Measurements from ENCODE around the gene VPS8. TPM values are rescaled to one million over a fixed set of nuclear protein-coding genes. Genes with fewer than 3 reads are reported as not detected.

Gene VPS8
- polyA plus RNA-seq, 2 of the 4 experiments (the other 2 are of a cell fraction), result 10.3 to 30.1 TPM

- Histone ChIP-seq H3K9me3 (no peaks in the 10 kb centered on the region), H3K4me2 (no peak overlapping the region), H3K4me3 (no peak overlapping the region), H3K4me1 (no peaks in the 10 kb centered on the region), H3K27ac (no peak overlapping the region)
- WGBS (ENCODE audit: missing lambda C conversion rate), result 95% methylated on average over 7 of the region's 7 CpGs
- TF ChIP-seq PHF8 (IDR thresholded peaks at IDR 0.05; ENCODE audit: borderline replicate concordance, low read depth) (no peak), HMGXB4 (CRISPR knock-in tag; IDR thresholded peaks at IDR 0.05; ENCODE audit: borderline replicate concordance) (no peak), FOSB (CRISPR knock-in tag; IDR thresholded peaks at IDR 0.05) (no peak), EHMT2 (IDR thresholded peaks at IDR 0.05; ENCODE audit: low read depth) (no peak), MAZ (IDR thresholded peaks at IDR 0.05; ENCODE audit: borderline replicate concordance, low read depth, low read length) (no peak), TFCP2L1 (CRISPR knock-in tag; IDR thresholded peaks at IDR 0.05) (no peak), RARB (CRISPR knock-in tag; IDR thresholded peaks at IDR 0.05) (no peak), MAX (IDR thresholded peaks at IDR 0.05) (no peak), CHD2 (IDR thresholded peaks at IDR 0.05; ENCODE audit: low read length, partially characterized antibody) (no peak), CEBPB (IDR thresholded peaks at IDR 0.05) (no peak), HOXA7 (CRISPR knock-in tag; IDR thresholded peaks at IDR 0.05) (no peak), HEYL (CRISPR knock-in tag; IDR thresholded peaks at IDR 0.05) (no peak), FOXS1 (CRISPR knock-in tag; IDR thresholded peaks at IDR 0.05) (no peak), EP300 (IDR thresholded peaks at IDR 0.05) (no peak), RFX5 (IDR thresholded peaks at IDR 0.05) (no peak)
- TF ChIP-seq, protein P1, sequence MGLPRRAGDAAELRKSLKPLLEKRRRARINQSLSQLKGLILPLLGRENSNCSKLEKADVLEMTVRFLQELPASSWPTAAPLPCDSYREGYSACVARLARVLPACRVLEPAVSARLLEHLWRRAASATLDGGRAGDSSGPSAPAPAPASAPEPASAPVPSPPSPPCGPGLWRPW (IDR thresholded peaks at IDR 0.05), result no peak
- TF ChIP-seq, protein P2, sequence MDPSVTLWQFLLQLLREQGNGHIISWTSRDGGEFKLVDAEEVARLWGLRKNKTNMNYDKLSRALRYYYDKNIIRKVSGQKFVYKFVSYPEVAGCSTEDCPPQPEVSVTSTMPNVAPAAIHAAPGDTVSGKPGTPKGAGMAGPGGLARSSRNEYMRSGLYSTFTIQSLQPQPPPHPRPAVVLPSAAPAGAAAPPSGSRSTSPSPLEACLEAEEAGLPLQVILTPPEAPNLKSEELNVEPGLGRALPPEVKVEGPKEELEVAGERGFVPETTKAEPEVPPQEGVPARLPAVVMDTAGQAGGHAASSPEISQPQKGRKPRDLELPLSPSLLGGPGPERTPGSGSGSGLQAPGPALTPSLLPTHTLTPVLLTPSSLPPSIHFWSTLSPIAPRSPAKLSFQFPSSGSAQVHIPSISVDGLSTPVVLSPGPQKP (IDR thresholded peaks at IDR 0.05; ENCODE audit: low read depth, low read length), result no peak
- TF ChIP-seq, protein P3, sequence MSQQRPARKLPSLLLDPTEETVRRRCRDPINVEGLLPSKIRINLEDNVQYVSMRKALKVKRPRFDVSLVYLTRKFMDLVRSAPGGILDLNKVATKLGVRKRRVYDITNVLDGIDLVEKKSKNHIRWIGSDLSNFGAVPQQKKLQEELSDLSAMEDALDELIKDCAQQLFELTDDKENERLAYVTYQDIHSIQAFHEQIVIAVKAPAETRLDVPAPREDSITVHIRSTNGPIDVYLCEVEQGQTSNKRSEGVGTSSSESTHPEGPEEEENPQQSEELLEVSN (IDR thresholded peaks at IDR 0.05; ENCODE audit: borderline replicate concordance, low read depth), result no peak
- ATAC-seq (no peak), DNase-seq (ENCODE audit: low read depth in 1 of 2, low spot score in 1 of 2) (no peak), FAIRE-seq (no peak)
- CTCF ChIA-PET, result no interaction called here
- POLR2A ChIA-PET, result no interaction called here
Measured at GRCh38 chr3:184924547-184924946, 112.6 kb downstream of the VPS8 start.

GRCh38 chr3:184927796-184928315 is 115.9 kb downstream of the VPS8 start:
- Histone ChIP-seq H3K4me1 (no peaks in the 10 kb centered on the region), H3K4me3 (no peak overlapping the region), H3K27ac (no peak overlapping the region), H3K9me3 (no peaks in the 10 kb centered on the region), H3K4me2 (no peak overlapping the region)
- ATAC-seq (no peak), FAIRE-seq (no peak), DNase-seq (ENCODE audit: low read depth in 1 of 2, low spot score in 1 of 2) (no peak)
- 93% methylated on average over 6 of the region's 6 CpGs for WGBS (ENCODE audit: missing lambda C conversion rate)
- CTCF ChIA-PET, result interaction anchor here (0.6 kb wide), 1 partner anchor 215 kb away, joined by 4 read pairs; no protein-coding TSS in a partner anchor
- POLR2A ChIA-PET, result interaction anchor here (0.6 kb wide), 1 partner anchor 37 kb away, joined by 3 read pairs; no protein-coding TSS in a partner anchor
- TF ChIP-seq CBX8 (IDR thresholded peaks at IDR 0.05) (no peak), MYC (IDR thresholded peaks at IDR 0.05; ENCODE audit: borderline replicate concordance, low read length) (no peak), POLR2AphosphoS2 (conservative IDR thresholded peaks at IDR 0.05; ENCODE audit: low read length) (no peak), RARB (CRISPR knock-in tag; IDR thresholded peaks at IDR 0.05) (no peak), CBX2 (IDR thresholded peaks at IDR 0.05; ENCODE audit: borderline replicate concordance, low read depth) (no peak), TFCP2L1 (CRISPR knock-in tag; IDR thresholded peaks at IDR 0.05) (no peak), ZFP36 (IDR thresholded peaks at IDR 0.05; ENCODE audit: borderline replicate concordance, partially characterized antibody) (no peak), JUN (IDR thresholded peaks at IDR 0.05) (no peak), ZNF302 (CRISPR knock-in tag; IDR thresholded peaks at IDR 0.05) (no peak), RCOR1 (IDR thresholded peaks at IDR 0.05; ENCODE audit: low read depth, low read length) (no peak), ZC3H11A (IDR thresholded peaks at IDR 0.05) (no peak)
- TF ChIP-seq, protein P4, sequence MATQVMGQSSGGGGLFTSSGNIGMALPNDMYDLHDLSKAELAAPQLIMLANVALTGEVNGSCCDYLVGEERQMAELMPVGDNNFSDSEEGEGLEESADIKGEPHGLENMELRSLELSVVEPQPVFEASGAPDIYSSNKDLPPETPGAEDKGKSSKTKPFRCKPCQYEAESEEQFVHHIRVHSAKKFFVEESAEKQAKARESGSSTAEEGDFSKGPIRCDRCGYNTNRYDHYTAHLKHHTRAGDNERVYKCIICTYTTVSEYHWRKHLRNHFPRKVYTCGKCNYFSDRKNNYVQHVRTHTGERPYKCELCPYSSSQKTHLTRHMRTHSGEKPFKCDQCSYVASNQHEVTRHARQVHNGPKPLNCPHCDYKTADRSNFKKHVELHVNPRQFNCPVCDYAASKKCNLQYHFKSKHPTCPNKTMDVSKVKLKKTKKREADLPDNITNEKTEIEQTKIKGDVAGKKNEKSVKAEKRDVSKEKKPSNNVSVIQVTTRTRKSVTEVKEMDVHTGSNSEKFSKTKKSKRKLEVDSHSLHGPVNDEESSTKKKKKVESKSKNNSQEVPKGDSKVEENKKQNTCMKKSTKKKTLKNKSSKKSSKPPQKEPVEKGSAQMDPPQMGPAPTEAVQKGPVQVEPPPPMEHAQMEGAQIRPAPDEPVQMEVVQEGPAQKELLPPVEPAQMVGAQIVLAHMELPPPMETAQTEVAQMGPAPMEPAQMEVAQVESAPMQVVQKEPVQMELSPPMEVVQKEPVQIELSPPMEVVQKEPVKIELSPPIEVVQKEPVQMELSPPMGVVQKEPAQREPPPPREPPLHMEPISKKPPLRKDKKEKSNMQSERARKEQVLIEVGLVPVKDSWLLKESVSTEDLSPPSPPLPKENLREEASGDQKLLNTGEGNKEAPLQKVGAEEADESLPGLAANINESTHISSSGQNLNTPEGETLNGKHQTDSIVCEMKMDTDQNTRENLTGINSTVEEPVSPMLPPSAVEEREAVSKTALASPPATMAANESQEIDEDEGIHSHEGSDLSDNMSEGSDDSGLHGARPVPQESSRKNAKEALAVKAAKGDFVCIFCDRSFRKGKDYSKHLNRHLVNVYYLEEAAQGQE (IDR thresholded peaks at IDR 0.05), result no peak
- TF ChIP-seq, protein P5, sequence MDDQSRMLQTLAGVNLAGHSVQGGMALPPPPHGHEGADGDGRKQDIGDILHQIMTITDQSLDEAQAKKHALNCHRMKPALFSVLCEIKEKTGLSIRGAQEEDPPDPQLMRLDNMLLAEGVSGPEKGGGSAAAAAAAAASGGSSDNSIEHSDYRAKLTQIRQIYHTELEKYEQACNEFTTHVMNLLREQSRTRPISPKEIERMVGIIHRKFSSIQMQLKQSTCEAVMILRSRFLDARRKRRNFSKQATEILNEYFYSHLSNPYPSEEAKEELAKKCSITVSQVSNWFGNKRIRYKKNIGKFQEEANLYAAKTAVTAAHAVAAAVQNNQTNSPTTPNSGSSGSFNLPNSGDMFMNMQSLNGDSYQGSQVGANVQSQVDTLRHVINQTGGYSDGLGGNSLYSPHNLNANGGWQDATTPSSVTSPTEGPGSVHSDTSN (IDR thresholded peaks at IDR 0.05), result no peak

All from A549 (cell line).